Osteocyte (in vitro differentiated cells): Measurements from ENCODE around the gene FBXO3. TPM values are rescaled to one million over a fixed set of nuclear protein-coding genes. Genes with fewer than 3 reads are reported as not detected.

Experiments used
- DNase-seq: peaks from one replicate; pipeline ENCODE4 v3.0.0; 2021; ENCODE audit warnings: mixed read lengths; ENCODE audit not compliant: unreplicated experiment; ENCODE audit errors: extremely low spot score
- H3K27ac Mint-ChIP-seq: one replicate; pipeline ENCODE4 v1.8.0; 2021; ENCODE audit warnings: mild to moderate bottlenecking, mixed read lengths; ENCODE audit not compliant: unreplicated experiment
- H3K27me3 Mint-ChIP-seq: one replicate; pipeline ENCODE4 v1.8.0; 2021; ENCODE audit warnings: mixed read lengths; ENCODE audit not compliant: unreplicated experiment
- H3K36me3 Mint-ChIP-seq: one replicate; pipeline ENCODE4 v1.8.0; 2021; ENCODE audit warnings: mixed read lengths; ENCODE audit not compliant: unreplicated experiment
- H3K4me1 Mint-ChIP-seq: one replicate; pipeline ENCODE4 v1.8.0; 2021; ENCODE audit warnings: mixed read lengths; ENCODE audit not compliant: unreplicated experiment
- H3K4me3 Mint-ChIP-seq: one replicate; pipeline ENCODE4 v1.8.0; 2021; ENCODE audit warnings: mild to moderate bottlenecking, moderate library complexity, mixed read lengths; ENCODE audit not compliant: unreplicated experiment
- H3K9me3 Mint-ChIP-seq: one replicate; pipeline ENCODE4 v1.8.0; 2021; ENCODE audit warnings: mixed read lengths; ENCODE audit not compliant: unreplicated experiment
- total RNA-seq: library from RNA; stranded (reverse); gene quantifications from 2 replicates; pipeline ENCODE4 v1.2.1, GENCODE V29; 2021
- TF ChIP-seq, protein P1 (sequence below): fragments of 200-600 bp; sonication (generic); IDR thresholded peaks from 2 replicates; pipeline ENCODE4 v1.5.0; 2021; ENCODE audit warnings: antibody characterized with exemption, mild to moderate bottlenecking, moderate library complexity

Gene FBXO3
- total RNA-seq, 1 donor from 2014 or later = 31.1 TPM

DNA sequence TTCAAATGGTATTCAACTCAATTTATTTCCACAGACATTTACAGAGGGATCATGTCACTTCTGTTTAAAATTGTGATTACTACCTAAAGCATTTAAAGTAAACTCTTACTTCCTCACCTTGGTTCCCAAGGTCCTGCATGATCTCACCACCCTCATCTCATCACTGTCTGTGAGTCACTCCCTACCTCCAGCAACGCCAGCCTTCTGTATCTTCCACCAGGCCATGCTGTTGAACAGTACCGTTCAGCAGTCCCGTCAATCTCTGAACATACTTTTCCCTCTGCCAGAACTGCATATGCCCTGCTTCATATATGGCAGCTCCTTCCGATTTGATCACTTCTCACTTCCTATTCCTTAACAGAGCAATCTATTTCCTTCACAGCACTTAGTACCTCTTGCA is 2.0 kb downstream of the FBXO3 start:
- TF ChIP-seq, protein P1, sequence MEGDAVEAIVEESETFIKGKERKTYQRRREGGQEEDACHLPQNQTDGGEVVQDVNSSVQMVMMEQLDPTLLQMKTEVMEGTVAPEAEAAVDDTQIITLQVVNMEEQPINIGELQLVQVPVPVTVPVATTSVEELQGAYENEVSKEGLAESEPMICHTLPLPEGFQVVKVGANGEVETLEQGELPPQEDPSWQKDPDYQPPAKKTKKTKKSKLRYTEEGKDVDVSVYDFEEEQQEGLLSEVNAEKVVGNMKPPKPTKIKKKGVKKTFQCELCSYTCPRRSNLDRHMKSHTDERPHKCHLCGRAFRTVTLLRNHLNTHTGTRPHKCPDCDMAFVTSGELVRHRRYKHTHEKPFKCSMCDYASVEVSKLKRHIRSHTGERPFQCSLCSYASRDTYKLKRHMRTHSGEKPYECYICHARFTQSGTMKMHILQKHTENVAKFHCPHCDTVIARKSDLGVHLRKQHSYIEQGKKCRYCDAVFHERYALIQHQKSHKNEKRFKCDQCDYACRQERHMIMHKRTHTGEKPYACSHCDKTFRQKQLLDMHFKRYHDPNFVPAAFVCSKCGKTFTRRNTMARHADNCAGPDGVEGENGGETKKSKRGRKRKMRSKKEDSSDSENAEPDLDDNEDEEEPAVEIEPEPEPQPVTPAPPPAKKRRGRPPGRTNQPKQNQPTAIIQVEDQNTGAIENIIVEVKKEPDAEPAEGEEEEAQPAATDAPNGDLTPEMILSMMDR = no peak
- Mint-ChIP-seq H3K9me3 (no peaks in the 10 kb centered on the region), H3K36me3 (peaks cover 19% of the 10 kb centered on the region), H3K4me1 (peaks cover 25% of the 10 kb centered on the region), H3K27me3 (no peaks in the 10 kb centered on the region), H3K4me3 (peak overlapping the region; percentile 58), H3K27ac (no peak overlapping the region)
- no peak for DNase-seq

DNA sequence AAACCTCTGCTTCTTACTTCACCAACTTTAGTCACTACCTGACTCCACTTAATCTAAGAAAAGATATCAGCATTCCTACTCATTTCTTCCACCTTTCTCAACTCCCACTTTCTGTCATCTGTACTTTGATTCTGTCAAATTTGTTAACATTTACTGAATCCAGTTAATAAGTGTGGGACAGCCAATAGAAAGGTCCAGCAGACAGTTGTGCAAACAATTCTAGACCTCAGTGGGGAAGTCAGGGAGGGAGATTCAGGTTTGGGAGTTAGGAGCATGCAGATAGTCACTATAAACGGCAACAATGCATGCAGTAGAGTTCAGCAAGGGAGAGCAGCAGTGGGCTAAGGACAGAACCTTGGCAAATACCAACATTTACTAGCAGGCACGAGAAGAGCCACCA is 4.1 kb downstream of the FBXO3 start:
- Mint-ChIP-seq H3K4me3 (no peak overlapping the region), H3K27me3 (no peaks in the 10 kb centered on the region), H3K36me3 (peaks cover 38% of the 10 kb centered on the region), H3K27ac (no peak overlapping the region), H3K9me3 (no peaks in the 10 kb centered on the region), H3K4me1 (peaks cover 21% of the 10 kb centered on the region)
- TF ChIP-seq, protein P1 = no peak
- DNase-seq = no peak

GRCh38 chr11:33769542-33769941 is 4.8 kb downstream of the FBXO3 start:
- H3K9me3 Mint-ChIP-seq = no peaks in the 10 kb centered on the region
- TF ChIP-seq, protein P1 = no peak
- no peak overlapping the region for H3K27ac Mint-ChIP-seq
- peaks cover 14% of the 10 kb centered on the region for H3K4me1 Mint-ChIP-seq
- H3K27me3 Mint-ChIP-seq = no peaks in the 10 kb centered on the region
- H3K36me3 Mint-ChIP-seq = peaks cover 44% of the 10 kb centered on the region
- no peak for DNase-seq
- H3K4me3 Mint-ChIP-seq = no peak overlapping the region

DNA sequence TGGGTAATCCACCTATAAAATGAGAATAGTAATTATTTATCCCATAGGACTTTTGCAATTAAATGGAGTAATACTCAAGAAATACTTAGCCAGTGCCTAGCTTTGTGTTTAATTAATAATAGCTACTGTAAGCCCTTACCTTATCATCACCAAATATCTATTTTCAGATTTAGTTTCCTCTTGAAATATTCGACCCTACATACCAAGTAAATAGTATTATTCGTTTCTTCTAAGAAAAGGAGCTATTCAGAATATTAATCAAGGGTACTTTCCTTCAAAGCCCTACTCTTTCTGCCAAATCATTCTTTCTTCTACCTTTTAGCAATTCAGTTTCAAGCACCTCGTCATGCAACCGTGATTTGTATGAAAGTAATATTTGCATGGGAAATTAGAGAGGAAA is 6.7 kb downstream of the FBXO3 start:
- DNase-seq = no peak
- TF ChIP-seq, protein P1 = no peak
- Mint-ChIP-seq H3K36me3 (peaks cover 61% of the 10 kb centered on the region), H3K9me3 (peaks cover 9% of the 10 kb centered on the region), H3K27me3 (no peaks in the 10 kb centered on the region), H3K4me3 (no peak overlapping the region), H3K27ac (no peak overlapping the region), H3K4me1 (peaks cover 5% of the 10 kb centered on the region)

DNA sequence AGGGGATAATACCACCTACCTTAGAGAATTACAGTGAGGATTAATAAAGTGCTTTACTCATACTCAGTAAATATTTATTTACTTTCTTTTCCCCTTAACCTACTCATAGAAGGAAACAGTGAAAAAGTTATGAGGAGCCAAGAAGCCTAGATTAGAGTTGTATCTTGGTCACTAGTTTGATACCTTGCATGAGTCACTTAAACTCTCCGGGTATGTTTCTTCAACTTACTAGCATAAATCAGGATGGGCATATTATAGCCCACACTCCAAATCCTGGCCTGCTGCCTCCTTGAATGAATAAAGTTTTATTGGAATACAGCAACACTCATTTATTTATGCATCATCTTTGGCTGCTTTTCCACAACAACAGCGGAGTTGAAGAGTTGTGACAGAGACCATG is 8.2 kb downstream of the FBXO3 start:
- Mint-ChIP-seq H3K27ac (no peak overlapping the region), H3K4me1 (no peaks in the 10 kb centered on the region), H3K9me3 (peaks cover 9% of the 10 kb centered on the region), H3K36me3 (peaks cover 64% of the 10 kb centered on the region), H3K4me3 (no peak overlapping the region), H3K27me3 (no peaks in the 10 kb centered on the region)
- no peak for DNase-seq
- TF ChIP-seq, protein P1 = no peak
